Left forelimb (tissue), 1 donor: ENCODE results near the gene OVCH1.
A peak's percentile ranks its signal among the peaks of the same experiment; 100 is the strongest.
"Not testable (repeated sequence)": the region's sequence is repeated elsewhere in the genome, so short reads cannot be mapped to it uniquely, and the experiment has no call there.

ENCODE experiments used
- DNase-seq: peaks from one replicate; pipeline ENCODE4 v3.0.0-alpha.2; 2018; ENCODE audit warnings: low spot score

The OVCH1 gene

DNA sequence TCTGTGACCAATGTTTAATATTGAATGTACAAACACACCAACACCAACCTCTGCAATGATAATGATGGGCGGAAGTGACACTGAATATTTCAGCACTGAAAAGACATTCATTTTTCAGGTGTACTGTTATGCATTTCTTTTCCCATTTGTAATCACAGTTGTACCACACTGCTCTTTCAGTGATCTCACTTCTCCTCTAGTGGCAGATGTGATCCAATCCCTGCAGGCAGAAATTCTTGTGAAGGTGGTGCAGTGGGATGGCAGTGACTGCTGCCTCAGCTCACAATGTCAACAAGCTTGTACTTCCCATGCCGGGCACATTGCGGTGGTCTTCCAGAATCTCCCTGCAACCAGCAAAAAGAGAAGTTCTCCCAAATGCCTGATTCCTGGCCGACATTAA, 93.5 kb downstream of the OVCH1 start:
- no peak for DNase-seq

DNA sequence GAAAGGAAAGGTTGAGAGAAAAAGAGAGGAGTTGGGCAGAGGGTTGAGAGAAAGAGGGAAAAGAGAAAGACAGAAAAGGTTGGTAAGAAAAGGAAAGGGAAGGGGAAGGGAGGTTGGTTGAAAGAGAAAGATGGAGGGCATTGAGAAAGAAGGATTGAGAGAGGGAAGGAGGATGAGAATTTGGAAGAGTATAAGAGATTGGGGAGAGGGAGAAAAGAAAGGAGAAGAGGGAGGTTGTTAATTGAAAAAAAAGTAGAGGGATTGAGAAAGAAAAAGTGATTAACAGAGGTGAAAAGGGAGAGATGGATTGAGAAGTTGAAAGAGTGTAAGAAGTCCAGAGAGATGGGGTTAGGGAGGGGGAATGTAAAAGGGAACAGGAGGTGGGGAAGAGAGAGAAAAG, 95.0 kb downstream of the OVCH1 start:
- DNase-seq, result no peak

- no peak for DNase-seq
Measured at GRCh38 chr12:29398495-29398894, 99.0 kb downstream of the OVCH1 start.

- no peak for DNase-seq
Measured at GRCh38 chr12:29396774-29397173, 100.7 kb downstream of the OVCH1 start.

GRCh38 chr12:29395356-29395755, 102.1 kb downstream of the OVCH1 start:
- no peak for DNase-seq

DNA sequence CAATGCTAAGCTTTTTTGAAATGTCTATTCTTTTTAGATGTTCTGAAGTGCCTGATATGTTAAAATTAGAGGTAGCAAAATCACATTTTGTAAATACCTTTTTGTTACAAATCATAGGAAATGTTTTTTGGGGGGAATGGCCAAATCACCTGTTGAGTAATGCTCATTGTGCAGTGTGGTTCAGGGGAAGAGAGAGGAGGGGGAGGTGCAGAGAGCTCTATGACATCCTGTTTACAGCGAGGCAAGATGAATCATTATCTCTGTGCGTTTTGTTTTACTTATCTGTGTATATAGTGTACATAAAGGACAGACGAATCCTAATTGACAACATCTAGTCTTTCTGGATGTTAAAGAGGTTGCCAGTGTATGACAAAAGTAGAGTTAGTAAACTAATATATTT, 107.1 kb downstream of the OVCH1 start:
- not testable (repeated sequence) for DNase-seq

GRCh38 chr12:29389295-29389919, 108.1 kb downstream of the OVCH1 start:
- DNase-seq, result no peak

- DNase-seq, result not testable (repeated sequence)
Measured at GRCh38 chr12:29386084-29386680, 111.3 kb downstream of the OVCH1 start.

- DNase-seq, result not testable (repeated sequence)
Measured at GRCh38 chr12:29385194-29385593, 112.3 kb downstream of the OVCH1 start.

DNA sequence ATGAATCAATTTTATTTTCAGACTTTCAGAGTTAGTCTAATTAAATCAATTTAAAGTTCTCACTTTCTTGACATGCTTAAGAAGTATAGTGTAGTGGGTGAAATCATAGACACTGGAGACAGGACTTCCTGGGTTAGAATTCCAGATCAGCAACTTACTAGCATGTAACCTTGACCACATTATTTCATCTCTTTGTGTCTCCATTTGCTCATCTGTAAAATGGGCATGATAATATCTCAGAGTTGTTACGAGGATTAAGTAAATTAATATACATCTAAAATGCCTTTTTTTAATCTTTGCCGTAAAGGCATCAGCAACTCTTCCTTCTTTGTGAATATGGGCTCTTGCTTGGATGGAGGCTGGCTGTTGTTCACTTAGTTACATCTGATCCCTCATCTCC, 115.2 kb downstream of the OVCH1 start:
- DNase-seq, result no peak

DNA sequence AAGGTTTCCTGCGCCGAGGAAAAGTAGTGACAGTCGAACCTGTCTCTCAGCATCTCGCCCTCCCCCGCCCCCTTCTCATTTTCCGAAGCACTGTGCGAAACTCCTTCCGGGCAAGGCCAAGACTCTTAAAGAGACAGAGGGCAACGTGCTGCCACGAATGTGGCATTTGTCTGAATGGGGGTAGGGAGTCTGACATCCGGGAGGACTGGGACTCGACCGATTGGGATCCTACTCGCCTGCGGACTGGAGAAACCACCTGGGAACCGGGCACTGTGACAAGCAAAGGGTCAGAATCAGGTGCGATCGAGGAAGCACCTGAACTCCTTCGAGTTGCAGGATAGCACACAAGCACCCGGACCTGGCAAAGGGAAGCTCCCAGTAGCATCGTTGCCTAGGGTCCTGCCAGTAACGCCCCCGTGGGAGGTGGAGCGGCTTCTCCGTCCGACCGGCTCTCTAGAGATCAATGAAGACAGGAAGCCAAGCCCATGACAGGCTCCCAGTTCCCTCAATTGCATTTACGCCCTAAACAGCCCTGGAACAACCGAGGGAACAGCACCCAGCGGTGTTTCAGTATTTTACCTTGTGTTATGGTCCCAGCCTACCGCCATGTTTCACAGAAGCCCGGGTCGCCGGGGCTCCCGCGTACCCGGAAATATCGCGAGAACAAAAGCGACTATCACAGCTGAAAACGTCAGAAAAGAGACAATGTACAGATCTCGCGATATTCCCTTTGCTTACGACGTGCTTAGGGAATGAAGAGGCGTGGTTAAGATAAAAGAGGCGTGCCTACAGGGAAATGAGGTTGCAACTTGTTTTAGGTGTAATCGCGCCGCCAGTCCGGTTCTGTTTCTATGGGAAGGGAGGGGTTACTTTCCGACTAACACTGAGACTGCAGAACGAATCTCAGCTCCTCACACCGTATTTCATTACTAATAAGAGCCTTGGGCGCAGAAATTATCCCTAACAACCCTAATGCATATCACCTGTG, 116.7 kb downstream of the OVCH1 start, which contains the start of gene ERGIC2:
ERGIC2 (minus strand) TSS at position 637 of the 988 bp plus-strand sequence. CDS start 9,539 bp downstream, outside the sequence.
- DNase-seq, result peak; percentile 92
